Suppressor macrophage (primary cell): Measurements from ENCODE around the gene FBXW7.
A peak's percentile ranks its signal among the peaks of the same experiment; 100 is the strongest.

Experiments
- DNase-seq, 4 experiments: peaks; one replicate each; pipeline ENCODE4 v3.0.0-alpha.2; 2020 to 2022

FBXW7 gene

DNA sequence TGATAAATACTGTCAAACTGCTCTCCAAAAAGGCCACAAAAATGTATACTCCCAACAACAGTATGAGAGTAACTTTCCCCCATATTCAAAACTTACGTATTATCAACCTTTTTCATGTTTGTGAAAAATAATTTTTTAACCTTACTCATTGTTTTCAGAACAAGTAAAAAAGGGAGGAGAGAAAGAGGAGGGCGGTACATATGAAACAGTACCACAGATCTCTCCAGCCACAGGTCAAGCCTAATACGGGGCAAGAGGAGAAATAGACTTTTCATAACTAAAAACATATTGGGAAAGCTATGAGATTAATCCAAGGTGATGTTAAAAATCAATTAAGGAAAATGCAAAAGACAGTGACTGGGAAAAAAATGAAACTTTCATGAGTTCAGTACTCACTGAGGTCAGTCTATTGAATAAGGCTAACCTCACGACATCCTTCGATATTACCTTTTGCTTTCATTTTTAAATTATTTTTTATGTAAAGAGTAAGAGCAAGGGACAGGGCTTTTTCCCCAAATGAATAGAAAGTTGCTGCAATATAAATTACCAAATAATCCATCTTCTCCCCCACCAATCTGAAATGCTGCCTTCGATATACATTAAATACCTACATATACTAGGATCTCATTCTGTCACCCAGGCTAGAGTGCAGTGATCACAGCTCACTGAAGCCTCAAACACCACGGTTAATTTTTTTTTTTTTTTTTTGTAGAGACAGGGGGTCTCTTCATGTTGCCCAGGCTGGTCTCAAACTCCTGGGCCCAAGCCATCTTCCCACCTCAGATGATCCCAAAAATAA lies 25.3 kb downstream of the FBXW7 start:
- no peak for DNase-seq

DNA sequence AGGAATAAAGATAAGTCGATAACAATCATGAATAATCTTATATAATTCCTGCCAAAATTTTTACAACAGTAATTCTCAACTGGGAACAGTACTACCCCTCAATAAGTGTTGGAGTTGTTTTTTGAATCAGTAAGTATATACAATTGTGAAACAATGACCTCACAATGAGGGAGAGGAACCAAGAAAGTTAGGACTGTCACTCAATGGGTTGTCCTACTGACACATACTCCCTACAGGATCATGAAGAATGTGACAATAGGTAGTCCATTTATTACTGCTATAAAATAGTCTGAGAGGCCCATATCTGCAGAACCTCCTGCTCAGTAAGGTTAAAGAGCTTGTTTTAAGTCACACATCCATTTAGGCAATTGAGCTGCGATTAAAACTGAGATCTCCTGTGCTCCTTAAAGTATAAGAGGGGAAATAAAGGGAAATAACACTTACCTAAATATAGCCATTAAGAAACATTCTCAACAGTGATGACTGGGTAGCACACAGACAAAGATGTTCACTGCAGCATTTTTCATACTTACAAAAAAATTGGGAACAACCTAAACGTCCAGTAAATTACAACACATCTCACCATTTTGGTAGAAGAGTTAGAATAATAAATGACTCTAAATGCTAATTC lies 26.2 kb downstream of the FBXW7 start:
- DNase-seq = peak in 3 of 4 experiments; percentile 20 to 51 (median 46)

DNA sequence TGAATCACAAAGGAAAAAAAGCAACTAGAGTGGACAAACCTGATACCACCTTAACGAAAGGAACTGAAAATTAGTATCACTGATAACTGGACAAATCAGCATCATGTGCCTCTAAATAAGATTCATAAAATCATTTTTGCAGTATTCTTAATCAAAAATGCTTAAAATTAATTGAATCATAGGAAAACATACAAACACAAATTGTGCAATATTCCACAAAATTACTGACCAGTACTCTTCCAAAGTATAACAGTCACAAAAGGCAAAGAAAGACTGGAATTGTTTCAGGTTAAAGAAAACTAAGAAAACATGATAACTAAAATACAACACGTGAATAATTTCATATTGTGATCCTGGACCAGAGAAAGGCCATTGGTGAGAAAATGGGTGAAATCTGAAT lies 27.1 kb downstream of the FBXW7 start:
- no peak for DNase-seq

DNA sequence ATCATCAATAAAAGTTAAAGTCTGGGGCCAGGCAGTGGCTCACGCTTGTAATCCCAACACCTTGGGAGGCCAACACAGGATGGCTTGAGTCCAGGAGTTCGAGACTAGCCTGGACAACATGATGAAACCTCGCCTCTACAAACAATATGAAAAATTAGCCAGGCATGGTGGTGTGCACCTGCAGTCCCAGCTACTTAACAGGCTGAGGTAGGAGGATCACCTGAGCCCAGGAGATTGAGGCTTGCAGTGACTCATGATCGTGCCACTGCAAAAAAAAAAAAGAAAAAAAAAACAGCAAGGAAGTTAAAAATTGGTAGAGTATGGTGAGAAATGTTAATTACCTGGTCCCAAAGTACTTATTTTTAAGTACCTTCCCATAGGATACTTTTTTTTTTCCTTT lies 27.5 kb downstream of the FBXW7 start:
- no peak for DNase-seq

DNA sequence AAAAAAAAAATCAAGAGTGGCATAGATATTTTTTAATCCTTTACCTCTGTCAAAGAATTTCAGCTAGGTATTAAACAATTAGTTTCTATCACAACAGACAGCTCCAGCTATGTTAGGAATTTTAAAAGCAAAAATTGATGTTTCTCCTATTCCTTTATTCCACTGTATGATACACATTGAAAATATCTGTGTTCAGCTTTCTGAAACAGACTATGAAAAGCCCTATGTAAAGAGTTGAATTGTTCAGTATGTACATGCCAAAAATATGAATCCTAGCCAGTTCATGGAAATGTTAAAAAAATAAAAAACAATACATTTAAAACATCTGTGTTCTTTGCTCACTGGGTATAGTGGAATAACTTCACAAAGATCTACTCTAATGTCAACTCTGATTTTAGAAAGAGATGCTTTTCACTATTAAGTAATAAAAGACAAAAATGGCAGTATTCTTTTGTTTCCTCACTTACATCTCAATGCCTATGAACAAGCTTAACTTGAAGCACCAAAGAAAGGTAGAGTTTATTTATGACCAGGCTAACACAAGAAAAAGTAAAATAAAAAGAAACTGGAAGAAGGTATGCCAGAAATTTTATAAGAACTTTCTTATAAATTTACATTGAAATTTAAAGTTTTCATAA lies 32.1 kb downstream of the FBXW7 start:
- DNase-seq = no peak

DNA sequence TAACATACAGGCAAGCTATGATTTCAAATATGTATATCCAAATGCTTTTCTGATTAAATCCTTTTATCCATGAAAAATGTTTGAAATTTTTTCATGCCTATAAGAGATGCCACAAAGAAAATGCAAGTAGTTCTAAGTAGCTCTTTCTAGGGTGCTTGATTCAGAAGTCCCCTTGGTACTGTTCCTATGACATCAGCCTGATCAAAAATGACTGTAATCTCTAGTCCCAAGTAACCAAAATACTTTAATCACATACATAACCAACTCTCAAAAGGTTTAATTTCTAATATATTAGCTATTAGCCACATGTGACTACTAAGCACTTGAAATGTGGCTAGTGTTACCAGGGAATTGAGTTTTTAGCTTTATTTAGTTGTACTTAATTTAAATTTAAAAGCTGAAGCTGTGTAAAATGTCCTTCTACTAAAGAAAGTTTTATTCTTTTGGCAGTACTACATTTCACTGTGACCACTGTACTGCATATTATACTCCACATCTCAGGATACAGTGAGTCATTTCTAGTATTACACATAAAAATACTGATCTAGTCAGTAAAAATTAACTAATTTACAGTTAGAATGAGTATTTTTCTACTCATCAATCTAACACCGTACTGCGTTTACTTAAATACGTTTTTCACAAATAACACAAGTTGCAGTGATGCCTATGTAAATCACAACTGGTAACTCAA lies 33.9 kb downstream of the FBXW7 start:
- no peak for DNase-seq

DNA sequence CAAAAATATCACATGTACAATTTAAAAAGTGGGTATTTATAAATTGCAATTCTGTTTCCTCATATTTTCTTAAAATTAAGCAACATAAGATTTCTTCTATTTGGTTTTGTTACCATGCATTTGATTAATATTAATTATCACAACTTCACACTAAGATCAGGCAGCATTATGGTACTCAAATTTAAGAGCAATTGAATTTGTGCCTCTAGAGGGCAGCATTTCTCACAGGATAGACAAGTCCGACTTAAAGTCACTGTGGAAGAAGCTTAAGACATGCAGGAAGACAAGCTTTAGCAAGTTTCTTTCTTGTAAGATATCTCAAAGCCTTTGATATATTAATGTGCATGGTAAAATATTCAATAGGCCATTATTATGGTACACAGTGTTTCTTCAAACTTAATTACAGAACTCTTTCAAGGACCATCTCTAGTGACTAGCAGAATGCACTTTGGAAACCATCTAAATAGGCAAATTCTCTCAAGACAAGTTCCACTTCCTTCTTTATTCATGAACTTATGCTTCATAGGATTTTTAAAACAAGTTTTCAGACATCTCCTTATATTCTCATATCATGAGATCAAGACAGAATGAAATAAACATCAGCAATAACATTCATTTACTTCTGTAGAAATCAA lies 35.0 kb downstream of the FBXW7 start:
- DNase-seq = peak; percentile 77 to 93 (median 88)

DNA sequence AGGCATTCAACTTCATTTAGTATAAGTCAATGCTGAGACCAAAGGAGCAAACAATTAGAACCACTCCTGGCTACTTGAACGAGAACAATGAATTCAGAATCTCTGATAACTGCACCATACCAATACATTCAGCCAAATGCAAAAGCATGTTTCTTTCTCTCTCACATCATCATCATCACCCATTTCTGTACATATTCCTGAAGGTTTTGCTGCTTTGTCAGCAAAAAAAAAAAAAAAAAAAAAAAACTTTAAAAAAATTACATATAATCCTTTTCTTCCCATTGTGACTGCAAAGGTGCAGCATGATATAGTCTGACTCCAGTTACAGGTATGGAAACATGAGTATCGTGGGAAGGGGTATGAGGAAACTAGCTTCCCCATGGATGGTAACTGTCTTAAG lies 35.6 kb downstream of the FBXW7 start:
- DNase-seq = no peak

DNA sequence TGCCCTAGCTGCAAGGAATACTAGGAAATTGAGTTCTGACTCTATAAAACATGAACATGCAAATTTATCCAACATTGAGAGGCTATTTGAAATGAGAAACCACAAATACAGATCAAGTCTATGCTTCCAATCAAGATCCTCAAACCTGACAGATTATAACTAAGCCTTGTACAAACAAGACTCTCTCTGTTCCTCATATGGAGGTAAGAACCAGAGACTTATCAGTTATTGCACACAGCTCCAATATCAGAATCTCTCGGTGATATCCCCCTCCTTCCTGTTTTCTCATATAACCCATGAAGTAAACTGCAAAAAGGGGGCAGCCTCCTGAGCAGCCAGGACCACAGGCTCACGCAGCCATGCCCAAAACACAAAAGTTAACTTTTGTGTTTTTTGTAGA lies 36.5 kb downstream of the FBXW7 start:
- DNase-seq = no peak

DNA sequence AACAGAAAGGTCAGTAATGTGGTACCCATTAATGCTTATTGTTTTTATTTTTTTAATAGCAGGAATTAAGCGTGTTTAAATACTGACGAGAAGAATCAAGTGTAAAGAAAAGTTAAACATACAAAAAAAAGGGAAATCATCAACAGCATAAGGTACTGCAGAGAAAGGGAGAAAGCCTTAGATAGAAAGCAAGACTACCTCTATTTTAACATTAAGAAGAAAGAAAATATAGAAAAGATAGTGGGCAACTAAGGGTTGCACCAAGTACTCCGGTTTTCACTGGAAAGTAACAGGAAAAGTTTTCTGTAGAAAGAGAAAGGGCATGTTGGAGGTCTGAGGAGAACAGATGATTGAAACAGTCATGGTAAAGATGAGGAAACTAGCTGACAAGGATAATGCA lies 41.9 kb downstream of the FBXW7 start:
- DNase-seq = no peak

DNA sequence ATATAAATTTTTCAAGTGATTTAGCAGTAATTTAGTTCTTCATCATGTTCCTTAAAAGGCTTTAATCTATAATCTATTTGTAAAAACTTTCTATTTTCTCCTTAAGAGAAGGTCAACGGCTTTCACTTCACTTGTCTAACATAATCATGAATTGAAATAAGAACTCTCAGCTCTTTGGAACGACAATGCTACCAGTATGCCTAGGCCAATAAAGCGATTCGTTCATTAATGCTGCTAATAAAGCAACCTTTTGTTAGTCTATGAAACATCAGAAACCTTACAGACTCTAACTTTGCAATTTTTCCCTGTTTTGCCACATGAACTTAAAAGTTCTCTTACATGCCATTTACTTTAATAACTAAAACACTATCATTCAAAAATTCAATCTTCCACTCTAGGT lies 47.6 kb downstream of the FBXW7 start:
- no peak for DNase-seq

DNA sequence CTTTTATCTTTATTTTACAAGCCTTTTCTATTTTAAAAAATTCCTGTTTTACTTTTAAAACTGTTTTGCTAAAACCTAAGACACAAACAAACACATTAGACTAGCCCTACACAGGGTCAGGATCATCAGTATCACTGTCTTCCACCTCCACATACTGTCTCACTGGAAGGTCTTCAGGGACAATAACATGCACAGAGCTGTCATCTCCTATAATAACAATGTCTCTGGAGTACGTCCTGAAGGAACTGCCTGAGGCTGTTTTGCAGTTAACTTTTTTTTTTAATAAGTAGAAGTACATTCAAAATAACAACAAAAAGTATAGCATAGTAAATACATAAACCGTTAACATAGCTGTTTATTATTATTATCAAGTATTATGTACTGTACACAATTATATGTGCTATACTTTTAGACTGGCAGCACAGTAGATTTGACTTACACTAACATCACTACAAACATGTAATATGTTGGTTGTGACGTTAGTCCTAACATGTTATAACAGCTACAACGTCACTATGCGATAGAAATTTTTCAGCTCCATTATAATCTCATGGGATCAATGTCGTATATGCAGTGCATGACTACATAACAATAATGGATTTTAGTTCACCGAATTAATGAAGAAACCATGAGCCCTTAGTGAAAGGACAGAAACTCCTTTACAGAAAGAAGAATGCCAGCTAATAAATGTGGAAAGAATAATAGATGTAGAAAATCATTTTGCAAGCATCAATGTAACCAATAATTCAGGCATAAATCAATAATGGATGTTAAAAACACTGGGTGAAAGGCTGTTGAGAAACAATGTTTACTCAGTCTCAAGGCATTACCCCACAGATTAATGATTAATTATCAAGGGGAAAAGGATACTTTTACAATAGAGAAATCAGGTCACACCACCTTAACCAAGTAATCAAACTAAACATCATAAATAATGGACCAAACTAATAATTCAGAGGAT lies 49.2 kb downstream of the FBXW7 start:
- no peak for DNase-seq

DNA sequence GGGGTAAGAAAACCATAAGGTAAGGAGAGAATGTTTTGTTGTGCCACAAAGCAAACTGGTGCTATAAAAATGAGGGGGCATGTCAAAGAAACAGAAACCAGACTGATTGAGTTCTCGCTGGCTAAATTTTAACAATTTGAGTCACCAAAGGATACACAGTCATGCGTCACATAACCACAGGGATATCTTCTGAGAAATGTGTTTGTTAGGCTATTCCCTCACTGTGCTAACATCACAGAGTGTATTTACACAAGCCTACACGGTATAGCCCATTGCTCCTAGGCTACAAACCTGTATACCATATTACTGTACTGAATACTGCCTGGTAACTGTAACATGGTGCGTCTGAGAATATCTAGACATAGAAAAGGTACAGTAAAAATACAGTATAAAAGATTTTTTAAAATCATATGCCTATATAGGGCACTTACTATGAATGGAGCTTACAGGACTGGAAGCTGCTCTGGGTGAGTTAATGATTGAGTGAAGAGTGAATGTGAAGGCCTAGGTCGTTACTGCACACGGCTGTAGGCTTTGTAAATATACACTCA lies 50.1 kb downstream of the FBXW7 start:
- no peak for DNase-seq

DNA sequence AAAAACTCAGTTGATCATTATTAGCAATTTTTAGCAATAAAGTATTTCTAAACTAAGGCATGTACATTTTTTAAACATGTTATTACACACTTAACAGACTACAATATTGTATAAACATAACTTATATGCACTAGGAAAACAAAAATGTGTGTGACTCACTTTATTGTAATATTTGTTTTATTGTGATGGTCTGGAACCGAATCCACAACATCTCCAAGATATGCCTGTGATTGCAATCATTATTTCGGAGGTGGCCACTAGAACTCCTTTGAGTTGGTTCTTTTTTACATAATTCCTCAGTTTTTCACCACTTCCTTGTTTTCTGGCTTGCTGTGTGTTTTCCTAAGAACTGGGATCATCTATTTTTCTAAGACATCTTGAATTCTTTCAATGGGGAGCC lies 53.7 kb downstream of the FBXW7 start:
- no peak for DNase-seq

DNA sequence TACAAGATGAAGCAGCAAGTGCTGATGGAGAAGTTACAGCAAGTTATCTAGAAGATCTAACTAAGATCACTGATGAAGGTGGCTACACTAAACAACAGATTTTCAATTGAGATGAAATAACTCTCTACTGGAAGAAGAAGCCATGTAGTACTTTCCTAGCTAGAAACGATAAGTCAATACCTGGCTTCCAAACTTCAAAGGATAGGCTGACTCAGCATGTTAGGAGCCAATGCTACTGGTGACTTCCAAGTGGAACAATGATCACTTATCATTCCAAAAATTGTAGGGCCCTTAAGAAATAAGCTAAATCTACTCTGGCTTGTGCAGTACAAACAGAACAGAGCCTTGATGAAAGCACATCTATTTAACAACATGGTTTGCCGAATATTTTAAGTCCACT lies 55.0 kb downstream of the FBXW7 start:
- no peak for DNase-seq

DNA sequence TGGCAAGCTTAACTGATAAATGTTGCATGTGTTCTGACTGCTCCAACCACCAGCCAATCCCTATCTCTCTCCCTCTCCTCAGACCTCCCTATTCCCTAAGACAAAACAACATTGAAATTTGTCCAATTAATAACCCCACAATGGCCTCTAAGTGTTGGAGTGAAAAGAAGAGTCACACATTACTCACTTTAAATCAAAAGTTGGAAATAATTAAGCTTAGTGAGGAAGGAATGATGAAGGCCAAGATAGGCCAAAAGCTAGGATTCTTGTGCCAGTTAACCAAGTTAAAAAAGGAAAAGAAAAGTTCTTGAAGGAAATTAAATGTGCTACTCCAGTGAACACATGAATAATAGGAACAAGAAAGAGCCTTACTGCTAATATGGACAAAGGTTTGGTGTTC lies 55.6 kb downstream of the FBXW7 start:
- no peak for DNase-seq

DNA sequence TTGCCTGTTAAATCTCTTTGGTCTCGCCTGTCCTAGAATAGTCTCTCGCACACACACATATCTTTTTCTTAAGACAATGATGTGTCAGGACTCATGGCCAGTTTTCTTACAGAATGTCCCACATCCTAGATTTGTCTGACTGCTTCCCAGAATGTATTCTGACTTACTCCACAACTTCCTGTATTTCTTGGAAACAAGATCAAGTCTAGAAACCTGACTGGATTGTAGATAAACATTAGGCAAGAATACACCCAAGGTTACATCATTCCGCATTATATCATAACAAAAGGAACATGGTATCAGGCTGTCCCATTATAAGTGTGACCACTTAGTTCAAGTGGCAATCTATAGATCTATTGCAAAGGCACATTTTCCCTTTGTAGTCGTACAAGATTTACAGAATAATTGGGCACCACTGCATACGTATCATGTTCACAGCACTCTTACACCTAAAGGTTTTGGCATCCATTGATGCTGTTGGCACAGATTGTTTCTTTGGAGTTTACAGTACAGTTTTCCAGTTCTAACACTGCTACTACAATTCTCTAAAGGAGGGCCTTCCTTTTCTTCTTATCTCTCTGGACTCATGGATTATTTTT lies 56.4 kb downstream of the FBXW7 start:
- DNase-seq = peak in 2 of 4 experiments; percentile 20 to 22

DNA sequence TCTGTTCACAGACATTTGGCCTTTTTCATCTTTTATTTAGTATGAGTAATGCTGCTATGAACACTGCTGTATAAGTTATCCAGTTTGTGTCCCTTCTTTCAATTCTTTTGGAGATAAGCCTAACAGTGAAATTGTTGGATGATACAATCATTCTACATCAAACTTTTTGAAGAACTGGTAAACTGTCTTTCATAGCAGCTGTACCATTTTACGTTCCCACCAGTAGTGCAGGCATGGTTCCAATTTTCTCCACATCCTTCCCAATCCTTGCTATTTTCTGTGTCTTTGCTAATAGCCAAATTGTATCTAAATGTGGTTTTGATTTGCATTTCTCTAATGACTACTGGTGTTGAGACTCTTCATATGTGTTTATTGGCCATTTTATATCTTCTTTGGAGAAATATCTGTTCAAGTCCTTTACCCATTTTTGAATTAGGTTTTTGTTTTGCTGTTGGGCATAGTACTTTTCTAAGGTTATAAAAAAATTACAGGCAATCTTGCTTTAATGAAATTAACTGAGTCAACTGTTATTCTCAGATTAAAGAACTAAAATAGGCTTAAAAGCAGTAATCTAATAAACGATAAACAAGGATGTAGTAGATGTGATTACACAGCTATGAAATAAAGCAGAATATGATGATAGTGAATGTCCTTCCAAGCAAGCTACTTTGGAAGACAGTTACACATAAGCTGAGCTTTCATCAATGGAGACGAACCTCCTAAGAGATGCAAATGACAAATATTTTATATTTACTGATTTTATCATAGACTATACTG lies 57.2 kb downstream of the FBXW7 start:
- no peak for DNase-seq

DNA sequence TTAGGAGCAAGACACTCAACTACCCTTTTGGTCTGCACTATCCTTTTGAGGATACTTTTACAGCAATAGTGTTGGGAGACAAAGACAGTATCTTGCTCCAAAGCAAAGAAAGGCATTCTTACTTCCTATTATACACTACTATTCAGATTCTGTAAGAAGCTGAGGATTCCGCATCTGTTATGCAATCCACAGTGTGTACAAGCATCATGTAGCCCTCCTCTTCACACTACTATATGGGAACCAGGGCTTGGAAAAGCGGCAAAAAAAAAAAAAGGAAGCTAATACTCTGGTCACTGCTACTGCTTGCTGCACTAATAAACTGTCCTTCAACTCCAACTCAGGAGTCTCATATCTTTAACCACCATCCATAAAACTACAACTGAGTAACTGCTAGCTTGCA lies 59.1 kb downstream of the FBXW7 start:
- DNase-seq = peak; percentile 71 to 91 (median 80)

DNA sequence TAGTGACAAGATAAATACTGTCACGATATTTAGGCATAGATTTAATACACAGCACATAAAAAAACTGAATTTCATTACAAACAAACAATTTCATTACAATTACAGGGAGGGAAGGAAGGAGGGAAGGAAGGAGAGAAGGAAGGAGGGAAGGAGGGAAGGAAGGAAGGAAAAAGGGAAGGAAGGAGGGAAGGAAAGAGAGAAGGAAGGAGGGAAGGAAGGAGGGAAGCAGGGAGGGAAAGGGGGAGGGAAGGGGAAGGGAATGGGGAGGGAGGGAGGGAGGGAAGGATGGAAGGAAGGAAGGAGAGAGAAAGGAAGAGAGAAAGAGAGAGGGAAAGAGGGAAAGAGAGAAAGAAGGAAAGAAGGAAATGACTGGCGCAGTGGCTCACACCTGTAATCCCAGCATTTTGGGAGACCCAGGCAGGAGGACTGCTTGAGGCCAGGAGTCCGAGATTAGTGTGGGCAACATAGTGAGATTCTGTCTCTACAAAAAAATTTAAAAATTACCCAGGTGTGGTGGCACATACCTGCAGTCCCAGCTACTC lies 64.6 kb downstream of the FBXW7 start:
- DNase-seq = no peak
